ENCODE measurements around the gene ZFHX3. TPM values are rescaled to one million over a fixed set of nuclear protein-coding genes. Genes with fewer than 3 reads are reported as not detected.
A peak's percentile ranks its signal among the peaks of the same experiment; 100 is the strongest.

The ZFHX3 gene
- total RNA-seq, 1 donor from 2014 or later = 48.5 TPM

DNA sequence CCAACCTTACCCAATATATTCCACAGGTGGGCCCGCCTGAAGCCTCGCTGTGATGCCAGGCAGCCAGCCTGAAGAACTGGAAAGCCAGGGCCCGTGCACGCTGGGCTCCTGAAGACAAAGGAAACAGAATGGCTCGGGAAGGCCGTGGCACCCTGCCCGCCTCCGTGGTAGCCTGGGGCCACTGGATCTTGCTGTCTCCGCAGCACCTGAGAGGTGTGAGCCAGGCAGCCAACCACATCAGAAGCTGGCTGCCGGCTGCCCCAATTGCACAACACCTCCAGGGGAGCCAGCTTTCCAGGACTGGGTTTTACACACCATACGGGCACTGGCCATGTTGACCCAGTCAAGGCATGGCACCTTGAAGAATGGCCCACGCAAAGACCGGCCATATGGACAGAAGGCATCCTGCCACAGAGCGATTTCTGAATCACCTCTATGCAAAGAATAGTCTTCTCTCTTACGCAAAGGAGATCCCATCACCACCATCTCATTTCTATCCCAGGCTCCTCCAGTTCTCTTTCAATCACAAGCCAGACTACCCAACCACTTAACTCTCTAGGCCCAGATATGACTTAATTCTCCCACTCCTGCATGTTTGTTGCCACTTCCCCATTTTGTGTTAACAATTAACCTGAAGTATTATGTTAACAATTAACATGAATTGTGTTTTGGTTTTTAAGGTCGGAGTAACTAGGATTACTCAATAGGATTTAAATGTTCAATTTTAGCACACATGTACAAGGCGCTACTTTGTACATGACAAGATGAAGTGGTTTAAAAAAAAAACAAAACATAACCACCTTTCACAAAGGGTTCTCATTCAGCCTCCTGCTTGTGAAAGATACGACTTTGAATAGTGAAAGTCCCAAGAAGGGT lies 32.1 kb downstream of the ZFHX3 start:
- H3K4me1 Mint-ChIP-seq (ENCODE audit: unreplicated experiment) = peaks cover 50% of the 10 kb centered on the region
- no peaks in the 10 kb centered on the region for H3K27me3 Mint-ChIP-seq
- TF ChIP-seq, protein P1, sequence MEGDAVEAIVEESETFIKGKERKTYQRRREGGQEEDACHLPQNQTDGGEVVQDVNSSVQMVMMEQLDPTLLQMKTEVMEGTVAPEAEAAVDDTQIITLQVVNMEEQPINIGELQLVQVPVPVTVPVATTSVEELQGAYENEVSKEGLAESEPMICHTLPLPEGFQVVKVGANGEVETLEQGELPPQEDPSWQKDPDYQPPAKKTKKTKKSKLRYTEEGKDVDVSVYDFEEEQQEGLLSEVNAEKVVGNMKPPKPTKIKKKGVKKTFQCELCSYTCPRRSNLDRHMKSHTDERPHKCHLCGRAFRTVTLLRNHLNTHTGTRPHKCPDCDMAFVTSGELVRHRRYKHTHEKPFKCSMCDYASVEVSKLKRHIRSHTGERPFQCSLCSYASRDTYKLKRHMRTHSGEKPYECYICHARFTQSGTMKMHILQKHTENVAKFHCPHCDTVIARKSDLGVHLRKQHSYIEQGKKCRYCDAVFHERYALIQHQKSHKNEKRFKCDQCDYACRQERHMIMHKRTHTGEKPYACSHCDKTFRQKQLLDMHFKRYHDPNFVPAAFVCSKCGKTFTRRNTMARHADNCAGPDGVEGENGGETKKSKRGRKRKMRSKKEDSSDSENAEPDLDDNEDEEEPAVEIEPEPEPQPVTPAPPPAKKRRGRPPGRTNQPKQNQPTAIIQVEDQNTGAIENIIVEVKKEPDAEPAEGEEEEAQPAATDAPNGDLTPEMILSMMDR (conservative IDR thresholded peaks at IDR 0.05) = no peak
- no peak for DNase-seq (ENCODE audit: extremely low spot score, unreplicated experiment)
- peak overlapping the region; percentile 90 for H3K27ac Mint-ChIP-seq
- H3K4me3 Mint-ChIP-seq = peak overlapping the region; percentile 65
- H3K9me3 Mint-ChIP-seq = peaks cover 3% of the 10 kb centered on the region
- H3K36me3 Mint-ChIP-seq = peaks cover 28% of the 10 kb centered on the region

DNA sequence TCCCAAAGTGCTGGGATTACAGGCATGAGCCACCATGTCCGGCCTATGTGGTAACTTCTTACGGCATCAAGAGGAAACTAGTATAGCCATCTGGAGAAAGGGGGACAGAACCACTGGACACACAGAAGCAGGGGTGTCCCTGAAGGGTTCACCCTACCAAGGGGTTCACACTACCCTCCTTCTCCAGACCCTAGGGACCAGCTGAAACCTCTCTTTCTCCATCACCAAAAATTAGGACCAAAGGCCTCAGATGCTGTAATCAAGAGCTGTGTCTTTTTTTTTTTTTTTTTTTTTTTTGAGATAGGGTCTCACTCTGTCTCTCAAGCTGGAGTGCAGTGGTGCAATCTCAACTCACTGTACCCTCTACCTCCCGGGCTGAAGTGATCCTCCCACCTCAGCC lies 33.2 kb downstream of the ZFHX3 start:
- no peaks in the 10 kb centered on the region for H3K27me3 Mint-ChIP-seq
- peaks cover 3% of the 10 kb centered on the region for H3K9me3 Mint-ChIP-seq
- H3K4me1 Mint-ChIP-seq (ENCODE audit: unreplicated experiment) = peaks cover 45% of the 10 kb centered on the region
- H3K36me3 Mint-ChIP-seq = peaks cover 26% of the 10 kb centered on the region
- no peak for DNase-seq (ENCODE audit: extremely low spot score, unreplicated experiment)
- TF ChIP-seq, protein P1 (conservative IDR thresholded peaks at IDR 0.05) = no peak
- H3K27ac Mint-ChIP-seq = no peak overlapping the region
- H3K4me3 Mint-ChIP-seq = no peak overlapping the region

DNA sequence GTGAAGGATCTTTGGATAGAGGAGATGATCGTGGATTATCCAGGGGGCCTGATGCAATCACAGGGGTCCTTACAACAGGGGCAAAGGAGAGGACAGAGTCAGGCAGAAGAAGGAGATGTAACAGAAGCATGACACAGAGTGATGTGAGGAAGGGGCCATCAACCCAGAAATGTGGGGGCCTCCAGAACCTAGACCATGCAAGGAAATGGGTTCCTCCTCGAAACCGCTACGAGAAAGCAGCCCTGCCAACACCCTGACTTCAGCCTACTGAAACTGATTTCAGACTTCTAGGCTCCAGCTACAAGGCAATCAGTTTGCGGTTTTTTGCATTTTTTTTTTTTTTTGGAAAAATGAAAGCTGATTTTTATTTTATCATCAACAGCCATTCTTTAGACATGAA lies 34.0 kb downstream of the ZFHX3 start:
- TF ChIP-seq, protein P1 (conservative IDR thresholded peaks at IDR 0.05) = no peak
- peaks cover 46% of the 10 kb centered on the region for H3K4me1 Mint-ChIP-seq (ENCODE audit: unreplicated experiment)
- peak overlapping the region; percentile 50 for H3K27ac Mint-ChIP-seq
- peaks cover 3% of the 10 kb centered on the region for H3K9me3 Mint-ChIP-seq
- H3K36me3 Mint-ChIP-seq = peaks cover 23% of the 10 kb centered on the region
- peak overlapping the region; percentile 28 for H3K4me3 Mint-ChIP-seq
- H3K27me3 Mint-ChIP-seq = no peaks in the 10 kb centered on the region
- no peak for DNase-seq (ENCODE audit: extremely low spot score, unreplicated experiment)

DNA sequence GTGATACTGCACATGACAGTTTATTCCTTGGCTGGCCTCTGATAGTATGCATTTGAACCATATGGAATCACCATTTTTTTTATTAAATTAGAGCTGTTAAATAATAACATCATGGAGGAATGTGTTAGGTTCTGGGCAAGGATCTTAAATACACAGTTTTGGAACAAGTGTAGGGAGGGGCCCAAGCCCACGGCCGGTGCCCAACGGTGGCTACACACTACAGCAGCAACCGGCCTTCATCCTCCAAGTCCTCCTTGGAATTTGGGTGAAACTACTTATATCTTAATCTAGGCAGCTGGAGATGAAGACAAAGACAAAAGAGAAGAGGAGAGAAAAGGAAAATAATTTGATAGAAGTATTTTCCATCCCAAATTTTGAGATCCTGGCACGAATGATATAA lies 35.6 kb downstream of the ZFHX3 start:
- Mint-ChIP-seq H3K27me3 (no peaks in the 10 kb centered on the region), H3K4me1 (ENCODE audit: unreplicated experiment) (peaks cover 38% of the 10 kb centered on the region), H3K9me3 (peaks cover 3% of the 10 kb centered on the region), H3K27ac (no peak overlapping the region), H3K4me3 (no peak overlapping the region), H3K36me3 (peaks cover 19% of the 10 kb centered on the region)
- TF ChIP-seq, protein P1 (conservative IDR thresholded peaks at IDR 0.05) = no peak
- DNase-seq (ENCODE audit: extremely low spot score, unreplicated experiment) = no peak

DNA sequence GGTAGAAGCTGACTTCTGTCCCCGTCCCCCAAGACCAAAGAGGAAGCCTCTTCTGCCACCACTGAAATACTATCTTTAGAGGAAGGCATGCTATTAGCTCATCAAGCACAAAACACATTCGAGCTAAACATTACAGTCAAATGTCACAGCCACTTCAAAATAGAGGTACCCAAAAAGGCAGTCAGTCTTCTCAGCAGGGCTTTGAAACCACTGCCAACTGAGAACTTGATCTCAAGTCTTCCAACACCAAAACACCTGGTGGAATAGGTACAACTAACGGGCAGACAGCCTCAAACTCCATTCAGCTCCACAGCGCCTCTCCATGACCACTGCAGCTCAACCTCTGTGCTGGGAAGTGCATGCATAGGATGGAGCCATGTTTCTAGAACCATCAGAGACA lies 36.0 kb downstream of the ZFHX3 start:
- no peaks in the 10 kb centered on the region for H3K27me3 Mint-ChIP-seq
- TF ChIP-seq, protein P1 (conservative IDR thresholded peaks at IDR 0.05) = no peak
- peaks cover 19% of the 10 kb centered on the region for H3K36me3 Mint-ChIP-seq
- H3K9me3 Mint-ChIP-seq = peaks cover 3% of the 10 kb centered on the region
- H3K27ac Mint-ChIP-seq = no peak overlapping the region
- H3K4me3 Mint-ChIP-seq = no peak overlapping the region
- H3K4me1 Mint-ChIP-seq (ENCODE audit: unreplicated experiment) = peaks cover 35% of the 10 kb centered on the region
- DNase-seq (ENCODE audit: extremely low spot score, unreplicated experiment) = no peak

Data from type B pancreatic cell (in vitro differentiated cells).